ENCODE data around the gene HOXC12.
A peak's percentile ranks its signal among the peaks of the same experiment; 100 is the strongest.

Gene HOXC12

GRCh38 chr12:53954694-53955035 lies at the start of gene HOXC12:
Gene HOXC12 (plus strand): TSS chr12:53954903. CDS start chr12:53954930, 27 bp downstream.
- Histone ChIP-seq H3K4me3 (peak within 1 kb of the TSS in 1 of 10 experiments; percentile 11; a peak in 1 of 20 replicates), H3K27me3 (peaks cover 100% of the 10 kb centered on the region in 11 experiments), H3K27ac (no peak within 1 kb of the TSS), H3K4me1 (peaks cover 0 to 9% (median 7%) of the 10 kb centered on the region in 10 experiments; a peak in 8 of 20 replicates), H3K4me2 (no peak within 1 kb of the TSS), H4K20me1 (peaks cover 0 to 95% (median 84%) of the 10 kb centered on the region in 11 experiments; a peak in 17 of 22 replicates), H3K9ac (no peak within 1 kb of the TSS), H3K36me3 (no peaks in the 10 kb centered on the region), H3K9me3 (replicated peaks in 1 of 11) (peaks cover 9 to 68% (median 21%) of the 10 kb centered on the region in 11 experiments; a peak in 19 of 22 replicates)
- TF ChIP-seq Cebpa-rat (IDR thresholded peaks at IDR 0.05) = no peak

- no peak overlapping the region for H3K27ac ChIP-seq
- peaks cover 0 to 9% (median 0%) of the 10 kb centered on the region in 10 experiments; a peak in 1 of 20 replicates for H3K4me1 ChIP-seq
- no peaks in the 10 kb centered on the region for H3K36me3 ChIP-seq
- H3K4me3 ChIP-seq = no peak overlapping the region
- H3K27me3 ChIP-seq = peaks cover 0 to 12% (median 0%) of the 10 kb centered on the region in 11 experiments; a peak in 6 of 22 replicates
- TF ChIP-seq Cebpa-rat (IDR thresholded peaks at IDR 0.05) = no peak
- H3K9me3 ChIP-seq (replicated peaks in 1 of 11) = no peaks in the 10 kb centered on the region
- H3K4me2 ChIP-seq = 0 out of 22 replicates have a peak overlapping the region, but pooled peaks of 1 of the 11 experiments have one; percentile 6
- H3K9ac ChIP-seq = no peak overlapping the region
- no peaks in the 10 kb centered on the region for H4K20me1 ChIP-seq
Observed at GRCh38 chr12:53907103-53907502, 47.6 kb upstream of the HOXC12 start.

- no peaks in the 10 kb centered on the region for H3K36me3 ChIP-seq
- TF ChIP-seq Cebpa-rat (IDR thresholded peaks at IDR 0.05) = no peak
- H3K9me3 ChIP-seq (replicated peaks in 1 of 11) = no peaks in the 10 kb centered on the region
- no peaks in the 10 kb centered on the region for H4K20me1 ChIP-seq
- no peak overlapping the region for H3K9ac ChIP-seq
- peaks cover 6 to 59% (median 34%) of the 10 kb centered on the region in 11 experiments; a peak in 18 of 22 replicates for H3K27me3 ChIP-seq
- no peaks in the 10 kb centered on the region for H3K4me1 ChIP-seq
- H3K27ac ChIP-seq = no peak overlapping the region
- no peak overlapping the region for H3K4me3 ChIP-seq
- H3K4me2 ChIP-seq = no peak overlapping the region
Observed at GRCh38 chr12:53916788-53917655, 37.7 kb upstream of the HOXC12 start.

GRCh38 chr12:53924521-53925405 lies 29.9 kb upstream of the HOXC12 start:
- no peak overlapping the region for H3K4me2 ChIP-seq
- TF ChIP-seq Cebpa-rat (IDR thresholded peaks at IDR 0.05) = no peak
- H4K20me1 ChIP-seq = peaks cover 0 to 21% (median 0%) of the 10 kb centered on the region in 11 experiments; a peak in 5 of 22 replicates
- H3K4me3 ChIP-seq = no peak overlapping the region
- H3K4me1 ChIP-seq = no peaks in the 10 kb centered on the region
- H3K9me3 ChIP-seq (replicated peaks in 1 of 11) = peaks cover 19 to 42% (median 33%) of the 10 kb centered on the region in 11 experiments
- H3K36me3 ChIP-seq = no peaks in the 10 kb centered on the region
- H3K9ac ChIP-seq = no peak overlapping the region
- no peak overlapping the region for H3K27ac ChIP-seq
- peaks cover 82 to 99% (median 96%) of the 10 kb centered on the region in 11 experiments for H3K27me3 ChIP-seq

- peaks cover 0 to 38% (median 0%) of the 10 kb centered on the region in 11 experiments; a peak in 6 of 22 replicates for H4K20me1 ChIP-seq
- peaks cover 34 to 60% (median 48%) of the 10 kb centered on the region in 11 experiments for H3K9me3 ChIP-seq (replicated peaks in 1 of 11)
- peaks cover 99 to 100% (median 100%) of the 10 kb centered on the region in 11 experiments for H3K27me3 ChIP-seq
- no peaks in the 10 kb centered on the region for H3K36me3 ChIP-seq
- H3K9ac ChIP-seq = no peak overlapping the region
- H3K4me2 ChIP-seq = no peak overlapping the region
- no peak overlapping the region for H3K27ac ChIP-seq
- no peak for TF ChIP-seq Cebpa-rat (IDR thresholded peaks at IDR 0.05)
- H3K4me1 ChIP-seq = no peaks in the 10 kb centered on the region
- 0 out of 20 replicates have a peak overlapping the region, but pooled peaks of 1 of the 10 experiments have one; percentile 4 for H3K4me3 ChIP-seq
Observed at GRCh38 chr12:53927220-53928029, 27.3 kb upstream of the HOXC12 start.

GRCh38 chr12:53928054-53928835 lies 26.5 kb upstream of the HOXC12 start:
- no peaks in the 10 kb centered on the region for H3K4me1 ChIP-seq
- no peak overlapping the region for H3K27ac ChIP-seq
- H3K9me3 ChIP-seq (replicated peaks in 1 of 11) = peaks cover 34 to 62% (median 50%) of the 10 kb centered on the region in 11 experiments
- TF ChIP-seq Cebpa-rat (IDR thresholded peaks at IDR 0.05) = no peak
- H3K27me3 ChIP-seq = peaks cover 100% of the 10 kb centered on the region in 11 experiments
- no peaks in the 10 kb centered on the region for H3K36me3 ChIP-seq
- H3K4me2 ChIP-seq = no peak overlapping the region
- 0 out of 20 replicates have a peak overlapping the region, but pooled peaks of 1 of the 10 experiments have one; percentile 4 for H3K4me3 ChIP-seq
- no peak overlapping the region for H3K9ac ChIP-seq
- H4K20me1 ChIP-seq = peaks cover 0 to 44% (median 2%) of the 10 kb centered on the region in 11 experiments; a peak in 7 of 22 replicates

- Histone ChIP-seq H3K27ac (no peak overlapping the region), H3K9ac (no peak overlapping the region), H3K4me3 (0 out of 20 replicates have a peak overlapping the region, but pooled peaks of 1 of the 10 experiments have one; percentile 4), H3K4me2 (no peak overlapping the region), H3K9me3 (replicated peaks in 1 of 11) (peaks cover 34 to 75% (median 50%) of the 10 kb centered on the region in 11 experiments), H3K36me3 (no peaks in the 10 kb centered on the region), H3K4me1 (no peaks in the 10 kb centered on the region), H3K27me3 (peaks cover 100% of the 10 kb centered on the region in 11 experiments), H4K20me1 (peaks cover 0 to 56% (median 14%) of the 10 kb centered on the region in 11 experiments; a peak in 12 of 22 replicates)
- no peak for TF ChIP-seq Cebpa-rat (IDR thresholded peaks at IDR 0.05)
Observed at GRCh38 chr12:53929527-53929926, 25.2 kb upstream of the HOXC12 start.

Measured in BLaER1 treated with 17β-estradiol and CSF1 and Interleukin-3, amounts not matched to agents 10 nM and 100 nM (cell line).